SK-N-SH treated with all-trans-retinoic acid at 6 μM for 48 hours (cell line): Measurements from ENCODE around the gene TPRG1L.

Source experiments
- ISL1 ChIP-seq: fragments of 250-450 bp; sonication (Bioruptor Pico); IDR thresholded peaks from 2 replicates; pipeline ENCODE4 v2.1.2; 2022; ENCODE audit warnings: mild to moderate bottlenecking, moderate library complexity
- RARB ChIP-seq: fragments of 250-450 bp; sonication (Bioruptor Pico); IDR thresholded peaks from 2 replicates; pipeline ENCODE4 v1.8.0; 2021; ENCODE audit warnings: mild to moderate bottlenecking, moderate library complexity
- SNAI2 ChIP-seq: fragments of 250-450 bp; sonication (Bioruptor Pico); IDR thresholded peaks from 2 replicates; pipeline ENCODE4 v1.5.0; 2020; ENCODE audit warnings: mild to moderate bottlenecking, moderate library complexity
- ZFP3 ChIP-seq: fragments of 250-450 bp; sonication (Bioruptor Pico); IDR thresholded peaks from 2 replicates; pipeline ENCODE4 v1.5.0; 2020; ENCODE audit warnings: mild to moderate bottlenecking, moderate library complexity
- ZNF8 ChIP-seq: fragments of 450-650 bp; formaldehyde crosslinking; IDR thresholded peaks from 2 replicates; pipeline ENCODE4 v1.5.0; 2020; ENCODE audit warnings: mild to moderate bottlenecking, moderate library complexity
- TF ChIP-seq, protein P1 (sequence below): fragments of 250-450 bp; sonication (Bioruptor Pico); IDR thresholded peaks from 2 replicates; pipeline ENCODE4 v1.8.0; 2021; ENCODE audit warnings: low read depth, mild to moderate bottlenecking, moderate library complexity, borderline replicate concordance
- TF ChIP-seq, protein P2 (sequence below): fragments of 250-450 bp; sonication (Bioruptor Pico); IDR thresholded peaks from 2 replicates; pipeline ENCODE4 v1.8.0; 2020; ENCODE audit warnings: mild to moderate bottlenecking, moderate library complexity, borderline replicate concordance

DNA sequence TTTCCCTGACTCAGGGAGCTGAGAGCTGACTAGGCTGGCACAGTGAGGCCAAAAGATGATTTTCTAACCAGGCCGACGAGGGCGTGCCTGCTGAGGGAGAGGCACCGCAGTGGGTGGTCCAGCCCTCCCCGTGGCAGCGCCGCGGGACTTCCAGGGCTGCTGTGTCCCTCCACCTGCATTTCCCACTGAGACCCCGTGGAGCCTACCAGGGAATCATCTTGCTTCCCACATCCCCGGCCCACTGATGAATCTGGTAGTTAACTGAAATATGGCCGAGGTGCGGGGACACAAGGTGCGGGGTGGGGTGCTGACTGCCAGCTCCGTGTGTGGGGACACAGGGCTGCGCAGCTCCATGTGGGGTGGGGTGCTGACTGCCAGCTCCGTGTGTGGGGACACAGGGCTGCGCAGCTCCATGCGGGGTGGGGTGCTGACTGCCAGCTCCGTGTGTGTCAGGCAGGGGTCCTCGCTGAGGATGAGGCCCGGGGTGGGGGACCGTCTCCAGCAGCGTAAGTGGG, 14.6 kb downstream of the TPRG1L start:
- TF ChIP-seq SNAI2 = no peak
- TF ChIP-seq, protein P1, sequence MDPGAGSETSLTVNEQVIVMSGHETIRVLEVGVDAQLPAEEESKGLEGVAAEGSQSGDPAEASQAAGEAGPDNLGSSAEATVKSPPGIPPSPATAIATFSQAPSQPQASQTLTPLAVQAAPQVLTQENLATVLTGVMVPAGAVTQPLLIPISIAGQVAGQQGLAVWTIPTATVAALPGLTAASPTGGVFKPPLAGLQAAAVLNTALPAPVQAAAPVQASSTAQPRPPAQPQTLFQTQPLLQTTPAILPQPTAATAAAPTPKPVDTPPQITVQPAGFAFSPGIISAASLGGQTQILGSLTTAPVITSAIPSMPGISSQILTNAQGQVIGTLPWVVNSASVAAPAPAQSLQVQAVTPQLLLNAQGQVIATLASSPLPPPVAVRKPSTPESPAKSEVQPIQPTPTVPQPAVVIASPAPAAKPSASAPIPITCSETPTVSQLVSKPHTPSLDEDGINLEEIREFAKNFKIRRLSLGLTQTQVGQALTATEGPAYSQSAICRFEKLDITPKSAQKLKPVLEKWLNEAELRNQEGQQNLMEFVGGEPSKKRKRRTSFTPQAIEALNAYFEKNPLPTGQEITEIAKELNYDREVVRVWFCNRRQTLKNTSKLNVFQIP (CRISPR knock-in tag) = no peak
- TF ChIP-seq, protein P2, sequence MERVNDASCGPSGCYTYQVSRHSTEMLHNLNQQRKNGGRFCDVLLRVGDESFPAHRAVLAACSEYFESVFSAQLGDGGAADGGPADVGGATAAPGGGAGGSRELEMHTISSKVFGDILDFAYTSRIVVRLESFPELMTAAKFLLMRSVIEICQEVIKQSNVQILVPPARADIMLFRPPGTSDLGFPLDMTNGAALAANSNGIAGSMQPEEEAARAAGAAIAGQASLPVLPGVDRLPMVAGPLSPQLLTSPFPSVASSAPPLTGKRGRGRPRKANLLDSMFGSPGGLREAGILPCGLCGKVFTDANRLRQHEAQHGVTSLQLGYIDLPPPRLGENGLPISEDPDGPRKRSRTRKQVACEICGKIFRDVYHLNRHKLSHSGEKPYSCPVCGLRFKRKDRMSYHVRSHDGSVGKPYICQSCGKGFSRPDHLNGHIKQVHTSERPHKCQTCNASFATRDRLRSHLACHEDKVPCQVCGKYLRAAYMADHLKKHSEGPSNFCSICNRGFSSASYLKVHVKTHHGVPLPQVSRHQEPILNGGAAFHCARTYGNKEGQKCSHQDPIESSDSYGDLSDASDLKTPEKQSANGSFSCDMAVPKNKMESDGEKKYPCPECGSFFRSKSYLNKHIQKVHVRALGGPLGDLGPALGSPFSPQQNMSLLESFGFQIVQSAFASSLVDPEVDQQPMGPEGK (CRISPR knock-in tag) = no peak
- TF ChIP-seq RARB (CRISPR knock-in tag) = no peak
- no peak for TF ChIP-seq ZNF8 (CRISPR knock-in tag)
- no peak for TF ChIP-seq ZFP3
- TF ChIP-seq ISL1 (CRISPR knock-in tag) = no peak
